Gastrocnemius medialis (tissue), 4 donors: ENCODE results near the gene COBLL1. TPM values are rescaled to one million over a fixed set of nuclear protein-coding genes. Genes with fewer than 3 reads are reported as not detected.

Source experiments
- ATAC-seq, 2 donors: fragments of 150-250 bp; one replicate each; pipeline ENCODE4 v1.9.1; 2016
- DNase-seq, 2 donors: peaks; one replicate each; pipeline ENCODE4 v3.0.0-alpha.2; 2019
- H3K27ac ChIP-seq, 4 donors: fragments of 200-600 bp; sonication (generic); 1 replicate in 1 of 4; 2 replicates in 3 of 4; pipeline ENCODE4 v1.5.1; 2016 to 2018; ENCODE audit warnings: mild to moderate bottlenecking in 2 of 4, moderate library complexity in 1 of 4
- H3K27me3 ChIP-seq, 3 donors: fragments of 200-600 bp; sonication (generic) in 2 of 3; 1 replicate in 1 of 3; 2 replicates in 2 of 3; pipeline versions ENCODE4 v1.5.1 to v1.6.0; 2016 to 2019; ENCODE audit warnings: mild to moderate bottlenecking in 1 of 3, moderate library complexity in 1 of 3
- H3K36me3 ChIP-seq, 2 donors: fragments of 200-600 bp; sonication (generic) in 1 of 2; one replicate each; pipeline ENCODE4 v1.5.1; 2017 to 2018
- H3K4me1 ChIP-seq, 2 donors: fragments of 200-600 bp; sonication (generic) in 1 of 2; one replicate each; pipeline ENCODE4 v1.5.1; 2016 to 2017; ENCODE audit warnings: mild to moderate bottlenecking in 2 of 2
- H3K4me3 ChIP-seq, 4 donors: fragments of 200-600 bp; sonication (generic) in 3 of 4; 1 replicate in 1 of 4; 2 replicates in 3 of 4; pipeline ENCODE4 v1.5.1; 2016 to 2019; ENCODE audit warnings: mild to moderate bottlenecking in 2 of 4
- H3K9me3 ChIP-seq, 3 donors: fragments of 200-600 bp; sonication (generic) in 2 of 3; 1 replicate in 1 of 3; 2 replicates in 2 of 3; pipeline ENCODE4 v1.5.1; 2016 to 2019
- POLR2A ChIP-seq, 2 donors: fragments of 450-650 bp; IDR thresholded peaks; one replicate each; pipeline ENCODE4 v1.6.1; 2017; ENCODE audit warnings: antibody characterized with exemption in 2 of 2, mild to moderate bottlenecking in 2 of 2, moderate library complexity in 2 of 2
- in situ Hi-C, 4 donors: fragments of 200-750 bp; cut with MboI; loops; one replicate each; pipeline versions ENCODE4 v1.15.0 to v1.8.0; 2017; ENCODE audit warnings: low sequenced_read_pairs in 4 of 4
- intact Hi-C: fragments of 100-400 bp; cut with DNase I; formaldehyde crosslinking; loops from one replicate; pipeline ENCODE4 v1.15.1; 2023; ENCODE audit warnings: low total_unique reads
- total RNA-seq, 4 donors: library from RNA; depleted of rRNA; stranded (reverse); fragments of >200 nt; gene quantifications; one replicate each; pipeline versions ENCODE4 v1.1.0 to v1.2.3, GENCODE V29; 2016
- TF ChIP-seq, protein P1 (sequence below), 5 experiments: fragments of 450-650 bp in 3 of 5; fragments of 200-600 bp in 2 of 5; sonication (generic) in 2 of 5; IDR thresholded peaks in 4 of 5; conservative IDR thresholded peaks in 1 of 5; 1 replicate in 4 of 5; 2 replicates in 1 of 5; pipeline ENCODE4 v1.5.1; 2016 to 2019; ENCODE audit warnings: antibody characterized with exemption in 5 of 5, mild to moderate bottlenecking in 3 of 5, moderate library complexity in 3 of 5

COBLL1 gene
- total RNA-seq, 4 donors from 2014 or later: 1.9 to 9.6 (median 4.0) TPM

GRCh38 chr2:164671664-164672396, 169.8 kb downstream of the COBLL1 start:
- intact Hi-C loops: no loop called here
- Histone ChIP-seq H3K4me1 (peaks cover 0 to 8% of the 10 kb centered on the region in 2 donors), H3K4me3 (no peak overlapping the region), H3K27me3 (no peaks in the 10 kb centered on the region), H3K9me3 (no peaks in the 10 kb centered on the region), H3K27ac (no peak overlapping the region), H3K36me3 (no peaks in the 10 kb centered on the region)
- no peak for ATAC-seq
- no peak for TF ChIP-seq POLR2A (IDR thresholded peaks at IDR 0.05)
- TF ChIP-seq, protein P1, sequence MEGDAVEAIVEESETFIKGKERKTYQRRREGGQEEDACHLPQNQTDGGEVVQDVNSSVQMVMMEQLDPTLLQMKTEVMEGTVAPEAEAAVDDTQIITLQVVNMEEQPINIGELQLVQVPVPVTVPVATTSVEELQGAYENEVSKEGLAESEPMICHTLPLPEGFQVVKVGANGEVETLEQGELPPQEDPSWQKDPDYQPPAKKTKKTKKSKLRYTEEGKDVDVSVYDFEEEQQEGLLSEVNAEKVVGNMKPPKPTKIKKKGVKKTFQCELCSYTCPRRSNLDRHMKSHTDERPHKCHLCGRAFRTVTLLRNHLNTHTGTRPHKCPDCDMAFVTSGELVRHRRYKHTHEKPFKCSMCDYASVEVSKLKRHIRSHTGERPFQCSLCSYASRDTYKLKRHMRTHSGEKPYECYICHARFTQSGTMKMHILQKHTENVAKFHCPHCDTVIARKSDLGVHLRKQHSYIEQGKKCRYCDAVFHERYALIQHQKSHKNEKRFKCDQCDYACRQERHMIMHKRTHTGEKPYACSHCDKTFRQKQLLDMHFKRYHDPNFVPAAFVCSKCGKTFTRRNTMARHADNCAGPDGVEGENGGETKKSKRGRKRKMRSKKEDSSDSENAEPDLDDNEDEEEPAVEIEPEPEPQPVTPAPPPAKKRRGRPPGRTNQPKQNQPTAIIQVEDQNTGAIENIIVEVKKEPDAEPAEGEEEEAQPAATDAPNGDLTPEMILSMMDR (IDR thresholded peaks at IDR 0.05 in 4 of 5, conservative IDR thresholded peaks at IDR 0.05 in 1 of 5): no peak
- DNase-seq: no peak
- in situ Hi-C loops: no loop called here

- Histone ChIP-seq H3K36me3 (no peaks in the 10 kb centered on the region), H3K9me3 (no peaks in the 10 kb centered on the region), H3K27ac (no peak overlapping the region), H3K4me1 (no peaks in the 10 kb centered on the region), H3K4me3 (no peak overlapping the region), H3K27me3 (no peaks in the 10 kb centered on the region)
- no peak for ATAC-seq
- DNase-seq: no peak
- no peak for TF ChIP-seq POLR2A (IDR thresholded peaks at IDR 0.05)
- TF ChIP-seq, protein P1 (IDR thresholded peaks at IDR 0.05 in 4 of 5, conservative IDR thresholded peaks at IDR 0.05 in 1 of 5): no peak
- in situ Hi-C loops (no loop called here), intact Hi-C loops (no loop called here)
Observed at GRCh38 chr2:164669291-164669690, 172.3 kb downstream of the COBLL1 start.

DNA sequence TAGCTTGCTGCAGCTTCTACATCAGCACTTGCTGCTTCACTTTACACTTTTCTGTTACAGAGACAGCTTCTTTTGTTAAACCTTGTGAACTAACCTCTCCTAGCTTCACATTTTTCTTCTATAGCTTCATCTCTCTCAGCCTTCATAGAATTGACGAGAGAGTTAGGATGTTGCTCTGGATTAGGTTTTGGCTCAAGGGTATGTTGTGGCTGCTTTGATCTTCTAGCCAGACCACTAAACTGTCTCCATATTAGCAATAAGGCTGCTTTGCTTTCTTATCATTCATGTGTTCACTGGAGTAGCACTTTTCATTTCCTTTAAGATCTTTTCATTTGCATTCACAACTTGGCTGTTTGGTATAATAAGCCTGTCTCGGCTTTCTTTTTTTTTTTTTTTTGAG, 174.1 kb downstream of the COBLL1 start:
- intact Hi-C loops (no loop called here), in situ Hi-C loops (no loop called here)
- Histone ChIP-seq H3K27ac (no peak overlapping the region), H3K27me3 (no peaks in the 10 kb centered on the region), H3K9me3 (no peaks in the 10 kb centered on the region), H3K4me1 (no peaks in the 10 kb centered on the region), H3K4me3 (no peak overlapping the region), H3K36me3 (no peaks in the 10 kb centered on the region)
- TF ChIP-seq POLR2A (IDR thresholded peaks at IDR 0.05): no peak
- TF ChIP-seq, protein P1 (IDR thresholded peaks at IDR 0.05 in 4 of 5, conservative IDR thresholded peaks at IDR 0.05 in 1 of 5): no peak
- DNase-seq: no peak
- ATAC-seq: no peak

GRCh38 chr2:164664070-164664469, 177.6 kb downstream of the COBLL1 start:
- H3K4me1 ChIP-seq: peaks cover 5 to 10% of the 10 kb centered on the region in 2 donors
- TF ChIP-seq POLR2A (IDR thresholded peaks at IDR 0.05): no peak
- TF ChIP-seq, protein P1 (IDR thresholded peaks at IDR 0.05 in 4 of 5, conservative IDR thresholded peaks at IDR 0.05 in 1 of 5): no peak
- H3K27me3 ChIP-seq: no peaks in the 10 kb centered on the region
- H3K27ac ChIP-seq: no peak overlapping the region
- no peaks in the 10 kb centered on the region for H3K9me3 ChIP-seq
- no peak overlapping the region for H3K4me3 ChIP-seq
- ATAC-seq (no peak), DNase-seq (no peak)
- H3K36me3 ChIP-seq: no peaks in the 10 kb centered on the region
- in situ Hi-C loops: no loop called here
- intact Hi-C loops: no loop called here
